Mesangial cell (primary cell): ENCODE results near the gene RIC8B. TPM values are rescaled to one million over a fixed set of nuclear protein-coding genes. Genes with fewer than 3 reads are reported as not detected.

Experiments used
- total RNA-seq: library from RNA; depleted of rRNA; stranded (reverse); fragments of >200 nt; gene quantifications from 2 replicates; pipeline ENCODE4 v1.2.3, GENCODE V29; 2015

Gene RIC8B
- 5.5 and 7.2 TPM in 2 replicates for total RNA-seq

GRCh38 chr12:106774005-106774807 lies at the start of gene RIC8B:
TSS of gene RIC8B (plus strand) at chr12:106774682. CDS start at chr12:106774746, 64 bp downstream.

Other genes starting within 250 kb of the RIC8B start
- not detected in 2 replicates for gene RFX4, start 191.7 kb upstream of the RIC8B start, total RNA-seq
- gene TMEM263, start 181.2 kb downstream of the RIC8B start, total RNA-seq = 34.2 and 46.9 TPM in 2 replicates
- gene MTERF2, start 212.5 kb downstream of the RIC8B start, total RNA-seq = 2.8 and 7.3 TPM in 2 replicates